ENCODE results near the gene SLC35F1.

- TF ChIP-seq REST (IDR thresholded peaks at IDR 0.05; ENCODE audit: low read depth) (no peak), RAD21 (IDR thresholded peaks at IDR 0.05; ENCODE audit: low read depth) (no peak), ZBTB7A (IDR thresholded peaks at IDR 0.05; ENCODE audit: low read depth) (no peak), MAX (IDR thresholded peaks at IDR 0.05) (no peak), TAF1 (IDR thresholded peaks at IDR 0.05; ENCODE audit: low read depth) (no peak), CEBPB (IDR thresholded peaks at IDR 0.05) (no peak)
Measured at GRCh38 chr6:118086159-118086558, 179.1 kb downstream of the SLC35F1 start.

Data from Ishikawa (cell line).